ENCODE measurements around the gene KRT23.

KRT23 gene

GRCh38 chr17:40937384-40937819 is at the start of gene KRT23:
KRT23 (minus strand) TSS chr17:40937646; CDS start chr17:40936603, 1,043 bp downstream.
- DNase-seq: no peak

DNA sequence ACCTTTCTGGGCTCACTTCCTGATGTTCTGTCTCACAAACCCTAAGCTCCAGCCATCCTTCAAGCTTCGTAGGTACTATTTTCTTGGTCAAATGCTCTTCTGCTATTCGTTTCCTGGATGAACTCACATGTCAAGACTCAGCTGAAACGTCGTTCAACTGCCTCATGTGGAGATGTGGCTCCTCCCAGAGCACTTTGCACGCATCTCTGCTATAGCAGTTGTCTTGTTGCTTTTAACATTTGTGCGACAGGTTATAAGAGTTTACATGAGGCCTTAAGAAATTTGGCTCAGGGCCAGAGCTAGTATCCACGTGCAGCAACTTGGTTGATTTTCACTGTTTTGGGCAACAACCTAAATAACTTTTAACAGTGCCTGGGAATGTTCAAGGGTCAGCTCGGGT is 49.5 kb upstream of the KRT23 start:
- no peak for DNase-seq

- DNase-seq: no peak
Measured at GRCh38 chr17:40984226-40984625, 46.8 kb upstream of the KRT23 start, which contains the start of gene KRT40. KRT40 (minus strand) TSS chr17:40984326; CDS start chr17:40984273, 53 bp downstream.

GRCh38 chr17:40981115-40981514 is 43.7 kb upstream of the KRT23 start:
- no peak for DNase-seq

DNA sequence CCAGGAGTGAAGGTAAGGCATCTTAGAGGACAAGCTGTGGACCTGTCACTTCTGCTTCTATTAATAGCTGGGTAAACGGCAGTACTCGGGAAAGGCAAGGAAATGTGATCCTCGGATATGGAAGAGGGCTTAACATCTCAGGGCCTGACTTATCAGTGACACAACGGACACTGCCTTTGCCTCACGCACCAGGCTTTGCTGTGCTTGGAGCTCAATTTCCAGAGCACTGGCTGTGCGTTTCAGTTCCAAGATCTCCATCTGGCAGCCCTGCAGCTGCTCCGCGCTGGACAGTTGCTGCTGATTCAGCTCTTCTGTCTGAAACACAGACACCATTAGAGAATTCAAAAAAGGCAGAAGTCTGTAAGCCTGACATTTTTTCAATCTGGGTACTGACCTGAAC is 43.1 kb upstream of the KRT23 start:
- DNase-seq: peak; percentile 77

GRCh38 chr17:40980117-40980516 is 42.7 kb upstream of the KRT23 start:
- no peak for DNase-seq

DNA sequence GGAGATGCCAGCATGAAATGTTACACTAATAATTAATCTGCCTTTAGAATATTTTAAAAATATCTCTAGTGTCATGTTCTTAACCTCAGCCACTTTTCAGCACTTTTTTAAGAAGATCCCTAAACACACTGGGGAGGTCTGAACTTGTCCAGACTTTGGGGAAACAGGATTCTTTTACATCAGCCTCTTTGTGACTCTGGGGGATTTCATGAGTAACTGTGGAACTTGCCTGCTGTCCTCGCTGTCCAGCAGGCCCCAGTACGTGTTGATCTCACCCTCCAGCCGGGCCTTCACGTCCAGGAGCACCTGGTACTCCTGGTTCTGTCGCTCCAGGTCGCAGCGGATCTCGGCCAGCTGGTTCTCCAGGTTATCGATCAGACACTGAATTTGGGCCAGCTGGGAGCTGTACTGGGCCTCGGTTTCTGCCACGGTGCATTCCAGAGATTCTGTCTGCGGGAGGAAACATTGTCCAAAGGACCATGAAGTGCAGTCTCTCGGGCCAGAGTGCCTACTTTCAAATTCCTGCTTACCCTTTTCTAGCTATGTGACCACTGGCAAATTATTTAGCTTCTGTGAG is 41.2 kb upstream of the KRT23 start:
- no peak for DNase-seq

- DNase-seq: no peak
Measured at GRCh38 chr17:40975516-40975915, 38.1 kb upstream of the KRT23 start.

DNA sequence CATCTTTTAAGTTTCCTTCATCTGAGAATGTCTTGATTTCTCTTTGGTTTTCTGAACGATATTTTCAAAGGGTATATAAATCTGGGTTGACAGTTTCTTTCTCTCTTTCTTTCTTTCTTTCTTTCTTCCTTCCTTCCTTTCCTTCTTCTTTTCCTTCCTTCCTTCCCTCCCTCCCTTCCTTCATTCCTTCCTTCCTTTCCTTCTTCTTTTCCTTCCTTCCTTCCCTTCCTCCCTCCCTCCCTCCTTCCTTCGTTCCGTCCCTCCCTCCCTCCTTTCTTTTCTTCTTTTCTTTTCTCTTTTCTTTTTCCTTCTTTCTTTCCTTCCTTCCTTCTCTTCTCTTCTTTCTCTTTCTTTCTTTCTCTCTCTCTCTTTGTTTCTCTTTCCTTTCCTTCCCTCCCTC is 36.9 kb upstream of the KRT23 start:
- DNase-seq: no peak

DNA sequence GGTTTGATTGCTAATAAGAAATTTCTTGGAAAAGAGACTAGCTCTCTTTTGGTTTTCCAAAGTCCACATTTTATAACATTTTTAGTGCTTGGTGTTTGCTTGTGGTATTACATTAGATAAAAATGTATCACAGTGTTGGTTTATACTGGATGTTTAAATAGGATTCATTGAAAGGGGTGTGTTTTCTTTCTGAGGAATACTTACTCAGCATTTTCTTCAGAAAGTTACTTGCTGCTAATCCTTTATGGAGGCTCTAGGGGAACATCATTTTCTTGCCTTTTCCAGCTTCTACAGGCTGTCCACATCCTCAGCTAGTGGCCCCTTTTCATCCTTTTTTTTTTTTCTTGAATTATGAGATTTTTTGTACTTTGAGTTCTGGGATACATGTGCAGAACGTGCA is 30.1 kb upstream of the KRT23 start:
- DNase-seq: no peak

DNA sequence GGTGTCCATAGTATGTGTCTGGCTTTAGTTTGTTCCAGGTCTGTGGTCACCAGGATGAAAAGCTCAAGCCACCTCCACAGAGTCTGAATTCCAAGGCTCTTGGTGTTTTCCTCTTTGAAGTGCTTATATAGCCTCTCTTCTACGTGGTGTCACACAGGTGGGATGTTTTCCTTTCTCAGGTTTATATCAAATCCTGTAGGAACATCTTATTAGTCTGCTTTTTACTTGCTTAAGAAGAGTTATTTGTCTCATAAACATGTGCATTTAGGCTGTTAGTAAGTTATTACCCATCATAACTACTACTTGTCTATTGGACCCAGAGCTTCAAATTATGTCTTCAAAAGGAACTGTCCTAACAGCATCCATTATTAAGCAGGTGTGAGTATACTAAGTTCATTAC is 29.4 kb upstream of the KRT23 start, which contains the start of gene KRT39:
KRT39 (minus strand) TSS at position 101 of the 400 bp plus-strand sequence; CDS start at position 9, 92 bp downstream.
- no peak for DNase-seq

DNA sequence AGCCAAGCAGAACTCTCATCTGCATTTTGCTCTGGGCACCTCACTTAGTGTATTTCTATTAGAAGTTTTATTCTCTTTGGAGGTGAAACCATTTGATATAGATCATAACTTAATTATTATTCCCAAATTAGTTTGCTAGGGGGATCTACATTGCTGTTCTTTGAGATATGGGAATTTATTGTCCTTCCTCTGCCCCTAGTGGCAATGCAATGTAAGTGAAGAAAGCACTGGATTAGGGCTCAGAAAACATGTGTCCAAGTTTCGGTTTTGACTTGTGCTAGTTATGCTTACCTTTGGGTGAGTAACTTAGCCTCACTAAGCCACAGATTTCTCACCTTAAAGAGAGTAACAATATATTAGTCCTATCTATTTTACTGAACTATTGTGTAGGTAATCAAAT is 26.4 kb upstream of the KRT23 start:
- DNase-seq: peak; percentile 9

- no peak for DNase-seq
Measured at GRCh38 chr17:40962059-40962561, 24.7 kb upstream of the KRT23 start.

DNA sequence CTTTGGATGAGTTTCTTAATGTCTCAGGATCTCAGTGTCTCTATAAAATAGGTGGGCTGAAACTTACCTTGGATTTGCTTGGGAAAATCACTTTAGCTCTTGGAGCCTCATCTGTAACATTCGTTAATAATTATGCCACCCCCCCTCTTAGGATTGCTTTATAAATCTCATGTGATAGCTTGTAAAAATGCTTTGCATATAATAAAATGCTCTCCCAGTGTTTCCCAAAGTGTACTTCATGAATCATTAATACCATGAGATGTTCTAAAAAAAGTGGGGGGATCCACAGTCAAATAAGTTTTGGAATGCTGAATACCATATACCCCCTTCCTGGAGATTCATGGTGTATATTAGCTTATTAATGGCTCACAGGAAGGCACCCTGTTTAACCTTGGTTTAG is 24.1 kb upstream of the KRT23 start:
- DNase-seq: no peak

GRCh38 chr17:40960144-40960543 is 22.7 kb upstream of the KRT23 start:
- no peak for DNase-seq

GRCh38 chr17:40958086-40958953 is 20.9 kb upstream of the KRT23 start:
- DNase-seq: peak; percentile 72

DNA sequence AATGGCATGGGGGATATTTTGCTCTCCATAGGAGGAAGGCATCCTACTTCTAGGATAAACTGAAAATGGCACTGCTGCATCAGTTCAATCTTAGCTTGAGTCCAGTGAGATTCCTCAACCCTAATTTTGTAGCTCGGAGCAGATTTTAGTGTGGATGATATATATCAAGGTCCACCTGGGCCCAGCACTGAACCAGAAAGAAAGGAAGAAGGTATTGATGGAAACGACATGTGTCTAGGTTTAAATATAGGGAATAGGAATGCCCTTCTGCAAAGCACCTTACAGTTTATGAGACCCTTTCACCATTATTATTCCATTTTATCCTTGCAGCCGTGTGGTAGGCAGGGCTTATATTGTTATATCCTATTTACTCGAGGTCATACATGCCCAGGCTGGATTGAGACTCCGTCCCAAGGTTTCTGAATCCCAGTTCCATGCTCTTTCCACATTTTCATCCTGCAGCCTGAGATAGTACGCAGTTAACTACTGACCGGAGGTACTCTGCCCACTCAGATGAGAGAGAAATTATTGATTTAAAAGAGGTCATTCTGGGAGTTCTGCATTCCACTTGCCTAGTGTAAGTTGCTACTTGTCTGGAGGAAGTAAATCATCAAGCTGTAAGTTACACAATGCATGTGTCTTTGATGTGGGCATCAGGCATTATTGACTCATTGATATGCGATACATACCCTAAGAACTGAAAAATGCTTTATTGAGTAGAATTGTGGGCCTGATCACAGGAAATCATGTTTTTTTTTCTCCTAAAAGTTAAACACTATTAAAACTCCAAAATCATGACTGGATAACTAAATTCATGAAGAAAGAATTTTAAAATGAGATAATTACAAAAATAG is 19.2 kb upstream of the KRT23 start:
- peak; percentile 71 for DNase-seq

DNA sequence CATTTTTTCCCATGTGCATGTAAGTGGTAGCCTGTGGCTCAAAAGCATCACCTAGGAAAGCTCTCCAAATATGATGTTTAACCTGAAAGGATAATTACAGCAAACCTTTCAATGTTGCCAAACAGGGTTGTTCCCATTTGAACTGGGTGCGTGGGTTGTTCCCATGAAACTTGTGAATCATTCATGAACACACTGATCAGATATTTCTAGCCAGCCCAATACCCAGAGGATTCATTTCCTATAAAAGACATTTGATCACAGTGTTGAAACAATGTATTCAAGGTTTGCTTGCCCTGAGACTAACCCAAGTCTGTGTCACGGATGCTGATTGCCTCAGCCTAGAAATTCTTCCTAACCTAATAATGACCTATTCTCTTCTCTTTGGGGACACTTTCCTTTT is 16.4 kb upstream of the KRT23 start:
- no peak for DNase-seq

- no peak for DNase-seq
Measured at GRCh38 chr17:40952661-40953060, 15.2 kb upstream of the KRT23 start.

- no peak for DNase-seq
Measured at GRCh38 chr17:40952154-40952553, 14.7 kb upstream of the KRT23 start.

DNA sequence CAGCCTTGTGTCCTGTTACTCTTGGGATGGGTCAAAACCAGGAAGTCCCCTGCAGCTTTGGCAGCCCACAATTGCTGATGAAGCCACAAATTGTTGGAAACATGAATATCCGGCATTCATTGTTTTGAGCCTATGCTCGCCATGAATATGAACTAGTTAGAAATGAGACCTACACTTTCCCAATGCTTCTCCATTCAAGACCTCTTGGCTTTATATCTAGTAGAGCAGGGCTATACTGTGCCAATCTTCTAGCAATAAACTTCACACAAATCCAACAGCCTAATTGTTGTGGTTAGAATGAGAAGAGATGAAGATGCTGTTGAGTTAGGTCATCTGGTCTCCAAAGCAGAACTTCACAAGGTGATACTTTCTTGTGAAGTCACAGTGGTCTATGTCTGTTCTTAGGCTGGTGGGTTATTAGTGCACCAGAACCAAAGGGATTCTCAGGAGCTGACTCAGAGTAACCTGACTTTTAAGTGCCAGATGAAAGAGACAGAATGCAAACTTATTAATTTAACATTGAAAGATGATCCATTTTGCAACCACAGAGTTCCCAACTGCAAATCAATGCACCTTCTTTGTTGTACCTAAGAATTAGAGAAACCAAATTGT is 13.7 kb upstream of the KRT23 start:
- DNase-seq: no peak

GRCh38 chr17:40950176-40950575 is 12.7 kb upstream of the KRT23 start:
- no peak for DNase-seq

DNA sequence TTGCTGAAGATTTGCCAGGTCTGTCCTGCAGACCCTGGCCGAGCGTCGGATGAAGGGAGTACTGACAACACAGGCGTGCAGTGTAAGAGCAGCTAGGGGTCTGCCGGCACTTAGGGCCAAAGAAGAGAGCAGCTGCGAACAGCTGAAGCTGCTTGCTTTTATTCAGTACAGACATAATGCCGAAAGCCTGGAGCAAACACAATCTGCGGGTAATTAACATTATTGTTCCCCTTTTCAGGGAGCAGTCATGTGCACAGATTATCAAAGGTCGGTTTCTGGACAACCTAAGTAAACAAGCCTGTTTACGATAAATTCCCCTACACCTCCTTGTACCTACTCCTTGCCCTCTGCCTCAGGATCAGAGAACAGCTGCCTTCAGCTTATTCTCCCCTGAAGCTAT is 12.0 kb upstream of the KRT23 start:
- no peak for DNase-seq

All from NCI-H510A treated with DMSO at 0.1 percent for 48 hours (cell line).